Measurements from ENCODE around the gene ADGRL2. TPM values are rescaled to one million over a fixed set of nuclear protein-coding genes. Genes with fewer than 3 reads are reported as not detected.

ADGRL2 gene
- total RNA-seq, 1 donor from 2014 or later: 48.9 TPM

GRCh38 chr1:81833722-81834121, 33.0 kb downstream of the ADGRL2 start:
- intact Hi-C loops (cut with DNase I): no loop called here
- TF ChIP-seq, protein P1, sequence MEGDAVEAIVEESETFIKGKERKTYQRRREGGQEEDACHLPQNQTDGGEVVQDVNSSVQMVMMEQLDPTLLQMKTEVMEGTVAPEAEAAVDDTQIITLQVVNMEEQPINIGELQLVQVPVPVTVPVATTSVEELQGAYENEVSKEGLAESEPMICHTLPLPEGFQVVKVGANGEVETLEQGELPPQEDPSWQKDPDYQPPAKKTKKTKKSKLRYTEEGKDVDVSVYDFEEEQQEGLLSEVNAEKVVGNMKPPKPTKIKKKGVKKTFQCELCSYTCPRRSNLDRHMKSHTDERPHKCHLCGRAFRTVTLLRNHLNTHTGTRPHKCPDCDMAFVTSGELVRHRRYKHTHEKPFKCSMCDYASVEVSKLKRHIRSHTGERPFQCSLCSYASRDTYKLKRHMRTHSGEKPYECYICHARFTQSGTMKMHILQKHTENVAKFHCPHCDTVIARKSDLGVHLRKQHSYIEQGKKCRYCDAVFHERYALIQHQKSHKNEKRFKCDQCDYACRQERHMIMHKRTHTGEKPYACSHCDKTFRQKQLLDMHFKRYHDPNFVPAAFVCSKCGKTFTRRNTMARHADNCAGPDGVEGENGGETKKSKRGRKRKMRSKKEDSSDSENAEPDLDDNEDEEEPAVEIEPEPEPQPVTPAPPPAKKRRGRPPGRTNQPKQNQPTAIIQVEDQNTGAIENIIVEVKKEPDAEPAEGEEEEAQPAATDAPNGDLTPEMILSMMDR (IDR thresholded peaks at IDR 0.05): no peak
- peaks cover 7 to 18% of the 10 kb centered on the region in 2 donors for H3K4me1 ChIP-seq
- no peaks in the 10 kb centered on the region for H3K9me3 ChIP-seq
- H3K4me3 ChIP-seq: no peak overlapping the region
- no peaks in the 10 kb centered on the region for H3K27me3 ChIP-seq
- H3K36me3 ChIP-seq: no peaks in the 10 kb centered on the region
- H3K27ac ChIP-seq: no peak overlapping the region
- DNase-seq (ENCODE audit: low spot score in 2 of 2): no peak

DNA sequence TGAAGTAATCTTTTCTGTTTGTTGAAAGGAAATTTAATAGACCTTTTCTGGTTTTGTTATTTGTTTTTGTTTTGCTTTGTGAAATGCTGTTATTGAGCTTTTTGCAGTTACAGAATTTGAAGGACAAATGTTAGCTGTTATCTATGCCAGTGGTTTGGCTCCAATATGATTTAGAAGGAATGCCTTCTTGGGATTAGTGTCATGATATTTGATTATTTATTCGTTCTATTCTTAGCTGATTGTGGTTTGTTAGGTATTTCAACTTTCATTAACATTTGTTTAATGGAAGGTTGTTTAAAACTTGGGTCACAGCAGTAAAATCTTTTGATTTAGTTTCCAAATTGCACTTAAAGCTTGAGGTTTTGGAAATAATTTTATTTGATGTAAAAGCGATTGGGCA, 33.5 kb downstream of the ADGRL2 start:
- TF ChIP-seq, protein P1 (IDR thresholded peaks at IDR 0.05): no peak
- H3K27me3 ChIP-seq: no peaks in the 10 kb centered on the region
- intact Hi-C loops (cut with DNase I): no loop called here
- no peak overlapping the region for H3K27ac ChIP-seq
- peaks cover 7 to 18% of the 10 kb centered on the region in 2 donors for H3K4me1 ChIP-seq
- no peaks in the 10 kb centered on the region for H3K36me3 ChIP-seq
- no peak for DNase-seq (ENCODE audit: low spot score in 2 of 2)
- no peak overlapping the region for H3K4me3 ChIP-seq
- H3K9me3 ChIP-seq: no peaks in the 10 kb centered on the region

GRCh38 chr1:81834921-81835698, 34.4 kb downstream of the ADGRL2 start:
- Histone ChIP-seq H3K4me3 (peak overlapping the region in 1 of 2 donors; percentile 22), H3K4me1 (peaks cover 7 to 18% of the 10 kb centered on the region in 2 donors), H3K27me3 (no peaks in the 10 kb centered on the region), H3K36me3 (no peaks in the 10 kb centered on the region), H3K27ac (peak overlapping the region in 1 of 2 donors; percentile 43), H3K9me3 (no peaks in the 10 kb centered on the region)
- intact Hi-C loops (cut with DNase I): no loop called here
- DNase-seq (ENCODE audit: low spot score in 2 of 2): peak in 1 of 2 donors; percentile 65
- TF ChIP-seq, protein P1 (IDR thresholded peaks at IDR 0.05): no peak

GRCh38 chr1:81836007-81836626, 35.4 kb downstream of the ADGRL2 start:
- DNase-seq (ENCODE audit: low spot score in 2 of 2): no peak
- H3K4me1 ChIP-seq: peaks cover 7 to 18% of the 10 kb centered on the region in 2 donors
- peak overlapping the region in 1 of 2 donors; percentile 41 for H3K27ac ChIP-seq
- TF ChIP-seq, protein P1 (IDR thresholded peaks at IDR 0.05): no peak
- H3K9me3 ChIP-seq: no peaks in the 10 kb centered on the region
- no peaks in the 10 kb centered on the region for H3K27me3 ChIP-seq
- no peak overlapping the region for H3K4me3 ChIP-seq
- H3K36me3 ChIP-seq: no peaks in the 10 kb centered on the region
- intact Hi-C loops (cut with DNase I): no loop called here

GRCh38 chr1:81838600-81839218, 38.0 kb downstream of the ADGRL2 start:
- H3K9me3 ChIP-seq: no peaks in the 10 kb centered on the region

More at GRCh38 chr1:81838600-81839218, 38.0 kb downstream of the ADGRL2 start:
- Histone ChIP-seq H3K27ac (no peak overlapping the region), H3K27me3 (no peaks in the 10 kb centered on the region), H3K4me3 (no peak overlapping the region), H3K36me3 (no peaks in the 10 kb centered on the region), H3K4me1 (peaks cover 7 to 11% of the 10 kb centered on the region in 2 donors)
- intact Hi-C loops (cut with DNase I): no loop called here
- TF ChIP-seq, protein P1 (IDR thresholded peaks at IDR 0.05): no peak
- no peak for DNase-seq (ENCODE audit: low spot score in 2 of 2)

All from ascending aorta (tissue), 2 donors.